GM18526 (cell line): Measurements from ENCODE around the gene PREB.

Source experiments
- POLR2A ChIP-seq: IDR thresholded peaks from 3 replicates; pipeline ENCODE4 v1.6.1; 2011; ENCODE audit not compliant: insufficient read length; ENCODE audit errors: extremely low read depth

The PREB gene

DNA sequence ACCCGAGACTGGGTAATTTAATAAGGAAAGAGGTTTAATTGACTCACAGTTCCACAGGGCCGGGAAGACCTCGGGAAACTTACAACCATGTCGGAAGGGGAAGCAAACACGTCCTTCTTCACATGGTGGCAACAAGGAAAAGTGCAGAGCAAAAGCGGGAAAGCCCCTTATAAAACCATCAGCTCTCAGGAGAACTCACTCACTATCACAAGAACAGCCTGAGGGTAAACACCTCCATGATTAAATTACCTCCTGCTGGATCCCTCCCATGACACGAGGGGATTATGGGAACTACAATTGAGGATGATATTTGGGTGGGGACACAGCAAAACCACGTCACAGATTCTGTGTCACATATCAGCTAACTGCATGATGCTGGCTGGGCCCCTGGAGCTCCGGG is 25.8 kb upstream of the PREB start:
- no peak for TF ChIP-seq POLR2A

DNA sequence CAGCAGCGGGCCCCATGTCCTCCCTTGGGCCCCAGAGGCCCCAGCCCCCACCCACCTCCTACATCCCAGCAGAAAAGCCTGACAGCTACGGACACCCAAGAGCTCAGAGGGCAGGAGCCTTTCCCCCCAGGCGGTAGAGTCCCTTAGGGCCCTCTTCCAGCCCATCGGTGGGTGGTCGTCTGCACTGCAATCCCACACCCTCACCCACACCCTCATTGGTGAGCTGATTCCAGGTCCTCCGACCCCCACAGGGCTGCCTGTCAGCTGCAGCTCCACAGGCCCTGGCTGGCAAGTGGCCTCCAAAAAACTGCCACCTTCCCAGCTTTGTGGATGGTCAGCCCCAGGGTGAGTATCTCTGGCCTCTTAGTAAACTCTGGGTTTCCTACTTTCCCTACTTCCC is 24.8 kb upstream of the PREB start:
- no peak for TF ChIP-seq POLR2A

DNA sequence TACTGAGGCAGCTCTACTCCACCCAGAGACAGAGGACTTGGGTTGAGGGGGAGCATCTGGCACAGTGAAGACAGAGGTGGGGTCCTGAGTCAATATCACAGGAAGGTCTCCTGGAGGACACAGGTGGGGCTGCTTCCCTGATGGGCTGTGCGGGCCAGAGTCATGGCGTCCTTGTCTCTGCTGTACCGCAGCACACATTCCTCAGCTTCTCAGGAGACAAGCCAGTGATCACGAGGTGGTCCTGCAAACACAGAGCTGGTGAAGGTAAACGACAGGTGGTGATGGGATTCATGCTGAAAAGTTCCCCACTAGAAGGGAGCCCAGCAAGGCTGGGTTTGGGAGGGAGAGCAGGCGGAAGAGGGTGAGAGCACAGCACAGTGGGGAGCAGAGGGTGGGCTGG is 24.0 kb upstream of the PREB start:
- no peak for TF ChIP-seq POLR2A

DNA sequence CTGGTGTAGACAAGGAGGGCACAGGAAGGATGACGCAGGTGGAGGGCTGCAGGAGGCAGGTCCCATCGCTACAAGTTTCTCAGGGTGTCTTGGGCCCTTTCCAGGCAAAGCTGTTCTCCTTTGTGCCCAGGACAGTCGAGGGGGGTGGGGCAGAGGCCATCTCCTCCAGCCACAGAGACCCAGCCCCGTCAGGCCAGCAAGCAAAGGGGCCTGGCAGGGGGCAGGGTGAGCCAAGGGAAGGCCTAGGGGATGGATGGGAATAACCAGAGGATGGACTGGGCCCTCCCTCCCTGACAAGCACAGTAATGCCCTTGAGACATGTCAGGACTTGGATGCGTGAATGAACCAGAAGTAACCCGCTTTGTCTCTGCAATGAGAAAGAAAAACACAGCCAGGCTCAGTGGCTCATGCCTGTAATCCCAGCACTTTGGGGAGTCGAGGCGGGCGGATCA is 20.7 kb upstream of the PREB start:
- TF ChIP-seq POLR2A: no peak

DNA sequence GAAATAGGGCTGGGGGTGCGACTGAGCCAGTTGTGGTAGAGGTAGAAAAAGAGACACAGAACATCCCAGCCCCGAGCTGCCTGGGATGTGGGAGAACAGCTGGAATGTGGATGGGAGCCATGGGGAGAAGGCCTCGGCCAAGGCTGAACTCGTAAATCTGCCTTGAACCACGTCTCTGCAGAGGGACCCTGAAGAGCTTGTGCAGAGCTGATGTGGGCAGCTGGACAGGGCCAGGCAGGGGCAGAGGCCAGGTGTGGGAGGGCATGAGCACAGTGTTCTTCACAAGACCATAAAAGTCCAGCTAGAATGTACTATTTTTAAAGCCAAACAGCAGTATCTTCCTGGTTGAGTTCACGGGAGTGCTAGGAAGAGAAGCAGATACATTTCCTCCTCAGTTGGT is 20.1 kb upstream of the PREB start:
- TF ChIP-seq POLR2A: no peak

DNA sequence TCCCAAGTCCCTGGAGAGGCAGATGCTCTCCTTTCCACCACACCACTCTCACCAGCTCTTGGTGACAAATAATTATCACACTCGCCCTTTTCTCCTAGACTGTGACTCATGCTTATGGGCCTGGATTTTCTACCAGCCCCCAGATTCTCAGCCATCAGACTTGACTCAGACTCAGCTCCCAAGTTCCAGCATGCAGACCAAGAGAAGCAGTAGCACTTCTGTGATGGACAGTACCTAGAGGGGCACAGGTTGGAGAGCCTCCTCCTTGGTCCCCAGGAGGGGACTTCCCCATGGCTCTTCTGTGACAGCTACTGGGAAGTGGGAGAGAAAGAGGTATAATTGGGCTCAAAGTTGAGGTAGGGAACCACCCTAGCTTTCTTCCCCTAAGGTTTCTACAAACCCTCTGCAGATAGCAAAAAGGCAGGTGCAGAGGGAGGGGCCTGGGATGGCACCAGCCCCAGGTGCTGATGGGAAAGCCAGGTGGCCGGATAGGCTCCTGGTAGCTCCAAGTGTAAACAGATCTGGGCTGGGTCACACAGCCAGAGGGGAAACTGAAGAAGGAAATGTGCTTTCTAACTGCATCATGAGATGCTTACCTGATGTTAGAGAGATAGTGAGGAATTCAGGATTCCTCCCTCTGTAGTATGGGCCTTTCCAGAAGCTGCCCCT is 18.5 kb upstream of the PREB start:
- TF ChIP-seq POLR2A: no peak

DNA sequence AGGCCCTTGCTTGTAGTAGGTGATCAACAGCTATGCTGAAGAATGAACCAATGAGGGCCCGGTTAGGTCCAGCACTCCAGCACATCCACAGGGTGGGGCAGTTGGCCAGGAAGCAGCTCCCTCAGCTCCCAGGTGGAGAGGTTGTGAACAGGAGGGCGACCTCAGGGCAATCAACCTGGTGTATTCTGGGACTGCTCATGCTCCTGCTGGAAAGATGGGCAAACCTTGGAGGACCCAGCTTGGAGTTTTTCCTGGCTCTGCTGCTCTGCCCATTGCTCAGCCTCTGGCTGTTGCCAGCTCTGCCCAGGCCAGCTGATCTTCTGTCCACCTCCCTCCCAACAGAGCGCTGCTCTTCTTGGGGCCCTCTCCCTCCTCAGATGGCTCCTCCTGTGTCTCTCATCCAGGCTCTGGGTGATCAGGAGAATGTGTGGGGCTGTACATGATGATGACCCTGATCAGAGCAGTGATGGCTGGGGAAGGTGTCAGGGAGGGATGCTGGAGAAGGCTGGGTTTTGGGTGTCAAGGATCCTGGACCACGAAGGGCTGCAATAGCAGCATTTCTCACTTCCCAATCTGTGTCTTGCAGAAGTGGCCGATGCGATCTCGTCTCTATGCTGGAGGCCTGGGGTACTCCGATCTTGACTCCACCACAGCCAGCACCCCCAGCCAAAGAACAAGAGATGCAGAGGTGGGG is 17.8 kb upstream of the PREB start:
- no peak for TF ChIP-seq POLR2A

DNA sequence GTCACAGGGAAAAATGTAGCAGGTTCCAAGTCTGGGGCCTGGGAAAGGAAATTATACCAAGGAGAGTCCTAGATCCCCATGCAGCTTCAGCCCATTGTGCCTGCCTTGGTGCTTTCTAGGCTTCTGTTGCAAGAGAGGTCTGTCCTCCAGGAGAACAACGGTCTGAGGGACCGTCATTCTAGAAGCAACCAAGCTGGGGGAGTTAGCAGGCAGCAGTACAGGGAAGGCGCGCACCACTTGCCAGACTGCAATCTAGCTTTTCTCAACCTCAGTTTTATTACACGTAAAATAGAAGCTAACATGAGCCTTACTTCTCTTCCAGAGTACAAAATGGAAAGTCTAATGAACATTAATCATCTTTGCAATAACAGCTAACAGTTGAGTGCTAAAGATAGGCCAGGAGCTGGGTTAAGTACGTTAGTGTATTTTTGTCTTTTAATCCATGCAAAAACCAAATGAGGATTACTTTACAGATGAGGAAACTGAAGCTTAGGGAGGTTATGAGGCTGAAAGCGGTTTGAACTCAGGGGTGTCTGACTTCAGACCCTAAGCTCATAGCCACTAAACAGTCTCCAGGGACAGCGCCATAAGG is 16.3 kb upstream of the PREB start:
- TF ChIP-seq POLR2A: no peak

DNA sequence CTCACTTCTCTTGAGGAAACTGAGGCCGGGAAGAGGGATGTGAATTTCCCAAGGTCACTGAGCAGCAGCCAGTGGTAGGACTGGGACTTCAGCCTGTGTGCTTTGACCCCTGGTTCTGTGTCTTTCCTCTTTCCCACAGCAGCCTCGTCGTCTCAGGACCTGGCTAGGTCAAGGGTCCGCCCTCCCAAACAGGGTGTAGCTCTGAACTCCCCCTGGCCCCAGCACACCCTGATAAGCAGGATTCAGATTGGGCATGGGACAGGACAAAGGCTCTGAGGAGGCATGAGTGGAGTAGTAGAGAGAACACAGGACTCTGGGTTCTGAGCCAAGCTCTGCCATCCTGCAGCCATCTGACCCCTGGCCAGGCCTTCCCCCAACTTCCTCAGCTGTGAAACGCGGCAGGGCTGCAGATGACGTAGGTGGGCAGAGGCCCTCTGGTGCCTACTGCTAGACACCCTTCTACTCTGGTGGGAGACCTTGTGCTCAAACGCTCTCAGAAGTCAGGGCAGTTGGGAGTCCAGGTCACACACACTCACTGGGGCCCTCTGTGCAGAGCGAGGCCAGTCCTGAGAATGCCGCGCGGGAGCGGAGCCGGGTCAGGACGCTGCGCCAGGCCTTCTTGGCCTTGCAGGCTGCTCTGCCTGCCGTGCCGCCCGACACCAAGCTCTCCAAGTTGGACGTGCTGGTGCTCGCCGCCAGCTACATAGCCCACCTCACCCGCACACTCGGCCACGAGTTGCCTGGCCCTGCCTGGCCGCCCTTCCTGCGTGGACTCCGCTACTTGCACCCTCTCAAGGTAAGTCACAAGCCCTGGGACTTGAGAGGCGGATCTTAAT is 15.4 kb upstream of the PREB start:
- TF ChIP-seq POLR2A: no peak

DNA sequence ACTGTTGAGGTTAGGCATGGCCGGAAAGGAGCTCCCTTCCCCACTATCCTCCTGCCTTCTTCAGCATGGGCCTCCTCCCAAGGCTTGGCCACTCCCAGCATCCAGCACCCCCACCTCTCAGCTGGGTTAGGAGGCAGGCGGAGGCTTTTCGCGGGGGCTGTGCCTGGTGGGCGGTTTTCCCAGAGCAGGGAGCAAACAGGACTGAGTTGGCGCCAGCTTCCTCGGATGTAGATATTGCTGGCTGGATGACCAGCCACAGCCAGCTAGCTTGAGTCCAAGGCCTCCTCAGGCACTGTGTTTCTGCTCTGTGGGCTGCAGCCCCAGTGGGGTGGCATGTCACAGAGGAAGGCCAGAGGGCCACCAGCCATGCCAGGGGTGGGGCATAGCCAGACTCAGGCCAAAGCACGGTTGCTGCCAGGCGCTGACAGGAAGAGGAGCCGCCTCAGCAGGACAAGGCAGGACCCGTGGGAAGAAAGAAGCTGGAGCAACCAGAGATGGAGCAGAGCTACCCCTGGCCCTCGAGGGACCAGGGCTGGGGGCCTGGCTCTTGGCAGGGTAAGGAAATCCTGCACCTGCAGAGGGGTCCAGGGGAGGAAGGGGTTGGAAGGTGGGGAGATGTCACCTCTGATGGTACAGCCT is 14.5 kb upstream of the PREB start, which contains the start of gene TCF23:
TCF23 (plus strand) TSS at position 204 of the 639 bp plus-strand sequence; CDS start at position 334, 130 bp downstream.
- TF ChIP-seq POLR2A: no peak

DNA sequence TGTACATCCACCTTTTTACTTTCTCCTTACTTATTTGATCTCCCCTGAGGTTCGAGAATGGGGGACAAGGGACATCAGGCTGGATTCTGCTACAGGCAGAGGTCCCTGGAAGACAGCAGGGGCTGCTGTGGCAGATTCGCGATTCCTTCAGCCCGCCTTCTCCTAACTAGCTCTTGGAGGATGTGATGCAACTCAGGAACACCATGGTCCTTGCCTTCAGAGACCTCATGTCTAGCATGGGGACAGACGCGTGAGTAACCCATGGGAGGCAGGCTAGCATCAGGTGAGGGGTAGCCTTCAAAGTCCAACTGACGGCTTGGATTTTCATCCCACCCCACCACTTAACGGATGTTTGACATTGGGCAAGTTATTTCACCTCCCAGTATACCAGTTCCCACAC is 13.5 kb upstream of the PREB start:
- TF ChIP-seq POLR2A: no peak

DNA sequence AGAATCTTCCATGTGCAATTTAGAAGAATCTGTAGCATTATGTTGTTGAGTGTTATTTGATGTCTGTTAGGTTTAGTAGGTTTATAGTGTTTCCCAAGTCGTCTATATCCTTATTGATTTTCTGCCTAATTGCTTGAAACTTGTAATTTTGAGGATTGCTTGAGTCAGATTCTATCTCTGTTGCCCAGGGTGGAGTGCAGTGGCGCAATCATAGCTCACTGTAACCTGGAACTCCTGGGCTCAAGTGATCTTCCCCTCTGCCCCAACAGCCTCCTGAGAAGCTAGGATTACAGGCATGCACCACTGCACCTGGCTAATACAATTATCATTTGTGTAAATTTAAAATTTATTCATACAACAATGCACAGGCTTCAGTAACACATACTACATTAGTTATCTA is 11.2 kb upstream of the PREB start:
- no peak for TF ChIP-seq POLR2A

DNA sequence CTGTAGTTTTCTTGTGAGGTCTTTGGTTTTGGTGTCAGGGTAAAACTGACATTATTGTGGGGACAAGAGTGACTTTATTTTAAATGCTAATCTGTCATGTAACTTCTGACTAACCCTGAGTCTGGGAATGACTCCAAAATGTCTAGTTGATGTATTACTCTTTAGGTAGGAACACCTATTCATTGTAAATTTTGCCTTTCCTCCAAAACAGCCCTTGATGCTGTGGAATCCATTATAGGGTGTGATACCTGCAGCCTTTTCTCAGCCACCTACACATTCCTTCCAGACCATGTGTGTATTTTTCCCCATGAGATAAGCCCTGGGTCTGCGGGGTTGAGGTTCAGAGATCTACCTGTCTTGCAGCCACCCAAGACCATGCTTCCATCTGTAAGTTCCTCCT is 8.8 kb upstream of the PREB start:
- TF ChIP-seq POLR2A: no peak

DNA sequence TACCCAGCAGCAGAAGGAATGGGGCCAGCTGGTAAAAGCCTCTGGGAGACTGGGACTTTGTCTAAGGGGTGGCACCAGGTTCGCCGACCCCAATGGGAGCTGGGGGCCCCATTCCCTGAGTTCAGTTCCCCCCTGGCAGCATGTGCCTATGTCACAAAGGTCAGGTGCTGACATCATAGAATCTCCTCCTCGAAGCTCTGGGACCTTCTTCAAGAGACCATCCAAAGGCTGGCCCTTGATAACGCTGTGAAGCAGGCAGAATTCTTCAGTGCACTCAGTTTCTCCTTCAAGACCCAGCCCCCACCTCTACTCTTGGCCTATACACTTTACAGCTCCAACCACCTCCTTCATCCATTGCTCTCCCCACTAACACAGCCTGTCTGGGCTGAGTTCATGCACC is 4.9 kb upstream of the PREB start, which contains the start of gene PRR30:
PRR30 (minus strand) TSS at position 101 of the 400 bp plus-strand sequence. CDS start 1,081 bp downstream, outside the sequence.
- no peak for TF ChIP-seq POLR2A

DNA sequence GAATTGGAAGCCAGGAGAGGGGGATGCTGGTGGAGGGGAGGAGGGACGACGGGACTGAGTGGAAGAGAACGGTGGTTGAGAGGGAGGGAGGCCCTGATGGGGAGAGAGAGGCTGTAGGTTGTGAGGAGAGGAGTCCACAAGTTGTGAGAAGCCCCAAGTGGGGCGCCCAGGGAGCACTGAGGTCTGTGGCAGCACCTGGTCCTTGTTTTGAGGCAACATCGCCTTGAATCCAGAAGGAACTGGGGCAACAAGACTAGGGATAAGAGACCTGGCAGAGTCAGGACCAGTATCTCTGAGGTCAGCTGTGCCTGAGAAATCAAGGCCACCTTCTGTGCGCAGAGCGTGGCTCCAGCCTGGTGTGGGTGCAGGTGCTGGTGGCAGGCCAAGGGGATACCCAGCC is 3.7 kb upstream of the PREB start:
- no peak for TF ChIP-seq POLR2A
